Activated T-cell treated with anti-CD3 and anti-CD28 coated beads, Interleukin-2, amount 50 U/mL, for 24 hours (primary cell): ENCODE data around the gene C1QTNF6.

Experiments used
- DNase-seq: peaks from one replicate; pipeline ENCODE4 v3.0.0-alpha.2; 2020
- H3K27ac Mint-ChIP-seq: 2 replicates; pipeline ENCODE4 v1.8.0; 2020; ENCODE audit warnings: mild to moderate bottlenecking, mixed read lengths
- H3K27me3 Mint-ChIP-seq: 2 replicates; pipeline ENCODE4 v1.8.0; 2020; ENCODE audit warnings: mixed read lengths
- H3K36me3 Mint-ChIP-seq: 2 replicates; pipeline ENCODE4 v1.8.0; 2020; ENCODE audit warnings: low read depth, mixed read lengths
- H3K4me1 Mint-ChIP-seq: 2 replicates; pipeline ENCODE4 v1.8.0; 2020; ENCODE audit warnings: low read depth, mixed read lengths
- H3K4me3 Mint-ChIP-seq: 2 replicates; pipeline ENCODE4 v1.8.0; 2020; ENCODE audit warnings: mild to moderate bottlenecking, moderate library complexity, mixed read lengths
- H3K9me3 Mint-ChIP-seq: 2 replicates; pipeline ENCODE4 v1.8.0; 2020; ENCODE audit warnings: mixed read lengths

Gene C1QTNF6

GRCh38 chr22:37195921-37196320 lies 7.9 kb upstream of the C1QTNF6 start:
- Mint-ChIP-seq H3K4me3 (no peak overlapping the region), H3K4me1 (peaks cover 72% of the 10 kb centered on the region), H3K27me3 (no peaks in the 10 kb centered on the region), H3K36me3 (peaks cover 4% of the 10 kb centered on the region), H3K27ac (no peak overlapping the region), H3K9me3 (no peaks in the 10 kb centered on the region)
- DNase-seq, result peak; percentile 25

- Mint-ChIP-seq H3K4me1 (peaks cover 63% of the 10 kb centered on the region), H3K27me3 (no peaks in the 10 kb centered on the region), H3K4me3 (no peak overlapping the region), H3K9me3 (no peaks in the 10 kb centered on the region), H3K27ac (peak overlapping the region; percentile 65), H3K36me3 (peaks cover 11% of the 10 kb centered on the region)
- DNase-seq, result peak; percentile 18
Measured at GRCh38 chr22:37194750-37195149, 6.7 kb upstream of the C1QTNF6 start.

GRCh38 chr22:37193629-37194191 lies 5.7 kb upstream of the C1QTNF6 start:
- H3K27me3 Mint-ChIP-seq, result no peaks in the 10 kb centered on the region
- DNase-seq, result peak; percentile 69
- H3K4me1 Mint-ChIP-seq, result peaks cover 67% of the 10 kb centered on the region
- H3K36me3 Mint-ChIP-seq, result peaks cover 12% of the 10 kb centered on the region
- H3K27ac Mint-ChIP-seq, result peak overlapping the region; percentile 71
- no peaks in the 10 kb centered on the region for H3K9me3 Mint-ChIP-seq
- H3K4me3 Mint-ChIP-seq, result peak overlapping the region; percentile 43

GRCh38 chr22:37192741-37193140 lies 4.7 kb upstream of the C1QTNF6 start:
- Mint-ChIP-seq H3K9me3 (no peaks in the 10 kb centered on the region), H3K27ac (no peak overlapping the region), H3K4me3 (no peak overlapping the region), H3K4me1 (peaks cover 70% of the 10 kb centered on the region), H3K36me3 (peaks cover 12% of the 10 kb centered on the region), H3K27me3 (no peaks in the 10 kb centered on the region)
- no peak for DNase-seq

- Mint-ChIP-seq H3K9me3 (no peaks in the 10 kb centered on the region), H3K4me3 (no peak overlapping the region), H3K27me3 (no peaks in the 10 kb centered on the region), H3K36me3 (peaks cover 12% of the 10 kb centered on the region), H3K4me1 (peaks cover 70% of the 10 kb centered on the region), H3K27ac (no peak overlapping the region)
- DNase-seq, result no peak
Measured at GRCh38 chr22:37192204-37192603, 4.2 kb upstream of the C1QTNF6 start.

- H3K27ac Mint-ChIP-seq, result no peak overlapping the region
- peaks cover 68% of the 10 kb centered on the region for H3K4me1 Mint-ChIP-seq
- H3K27me3 Mint-ChIP-seq, result no peaks in the 10 kb centered on the region
- H3K9me3 Mint-ChIP-seq, result no peaks in the 10 kb centered on the region
- no peak for DNase-seq
- H3K36me3 Mint-ChIP-seq, result peaks cover 12% of the 10 kb centered on the region
- H3K4me3 Mint-ChIP-seq, result no peak overlapping the region
Measured at GRCh38 chr22:37190262-37190780, 2.3 kb upstream of the C1QTNF6 start.

GRCh38 chr22:37188901-37189466 lies 937 bp upstream of the C1QTNF6 start:
- Mint-ChIP-seq H3K27ac (peak overlapping the region; percentile 56), H3K9me3 (no peaks in the 10 kb centered on the region), H3K27me3 (no peaks in the 10 kb centered on the region), H3K36me3 (peaks cover 12% of the 10 kb centered on the region), H3K4me1 (peaks cover 61% of the 10 kb centered on the region), H3K4me3 (no peak overlapping the region)
- no peak for DNase-seq

GRCh38 chr22:37187552-37187890 lies 526 bp downstream of the C1QTNF6 start:
- Mint-ChIP-seq H3K36me3 (peaks cover 10% of the 10 kb centered on the region), H3K4me3 (no peak overlapping the region), H3K27ac (no peak overlapping the region), H3K27me3 (no peaks in the 10 kb centered on the region), H3K4me1 (peaks cover 59% of the 10 kb centered on the region), H3K9me3 (no peaks in the 10 kb centered on the region)
- DNase-seq, result no peak

GRCh38 chr22:37186997-37187522 lies 987 bp downstream of the C1QTNF6 start:
- H3K4me1 Mint-ChIP-seq, result peaks cover 58% of the 10 kb centered on the region
- no peaks in the 10 kb centered on the region for H3K27me3 Mint-ChIP-seq
- peaks cover 8% of the 10 kb centered on the region for H3K36me3 Mint-ChIP-seq
- H3K4me3 Mint-ChIP-seq, result peak overlapping the region; percentile 54
- DNase-seq, result no peak
- H3K9me3 Mint-ChIP-seq, result no peaks in the 10 kb centered on the region
- H3K27ac Mint-ChIP-seq, result peak overlapping the region; percentile 87

- Mint-ChIP-seq H3K4me3 (peak overlapping the region; percentile 54), H3K36me3 (peaks cover 8% of the 10 kb centered on the region), H3K27ac (peak overlapping the region; percentile 87), H3K4me1 (peaks cover 59% of the 10 kb centered on the region), H3K27me3 (no peaks in the 10 kb centered on the region), H3K9me3 (no peaks in the 10 kb centered on the region)
- peak; percentile 67 for DNase-seq
Measured at GRCh38 chr22:37186228-37186996, 1.6 kb downstream of the C1QTNF6 start.

GRCh38 chr22:37185646-37186227 lies 2.3 kb downstream of the C1QTNF6 start:
- Mint-ChIP-seq H3K4me1 (peaks cover 59% of the 10 kb centered on the region), H3K36me3 (peaks cover 8% of the 10 kb centered on the region), H3K4me3 (no peak overlapping the region), H3K9me3 (no peaks in the 10 kb centered on the region), H3K27me3 (no peaks in the 10 kb centered on the region), H3K27ac (no peak overlapping the region)
- DNase-seq, result no peak

GRCh38 chr22:37184816-37185541 lies 3.1 kb downstream of the C1QTNF6 start:
- peaks cover 2% of the 10 kb centered on the region for H3K36me3 Mint-ChIP-seq
- H3K4me1 Mint-ChIP-seq, result peaks cover 59% of the 10 kb centered on the region
- H3K9me3 Mint-ChIP-seq, result no peaks in the 10 kb centered on the region
- no peak overlapping the region for H3K27ac Mint-ChIP-seq
- no peak overlapping the region for H3K4me3 Mint-ChIP-seq
- DNase-seq, result no peak
- no peaks in the 10 kb centered on the region for H3K27me3 Mint-ChIP-seq

GRCh38 chr22:37184380-37184755 lies 3.7 kb downstream of the C1QTNF6 start:
- no peak overlapping the region for H3K4me3 Mint-ChIP-seq
- no peak for DNase-seq
- H3K27ac Mint-ChIP-seq, result no peak overlapping the region
- no peaks in the 10 kb centered on the region for H3K27me3 Mint-ChIP-seq
- H3K4me1 Mint-ChIP-seq, result peaks cover 58% of the 10 kb centered on the region
- H3K36me3 Mint-ChIP-seq, result no peaks in the 10 kb centered on the region
- H3K9me3 Mint-ChIP-seq, result no peaks in the 10 kb centered on the region
